ENCODE measurements around the gene SLC39A3. TPM values are rescaled to one million over a fixed set of nuclear protein-coding genes. Genes with fewer than 3 reads are reported as not detected.

SLC39A3 gene
- total RNA-seq, 4 donors from 2014 or later: 29.8 to 42.5 (median 36.2) TPM

GRCh38 chr19:2774083-2774679 lies 34.4 kb upstream of the SLC39A3 start:
- TF ChIP-seq POLR2A (IDR thresholded peaks at IDR 0.05) (no peak), CTCF (IDR thresholded peaks at IDR 0.05) (no peak), EP300 (IDR thresholded peaks at IDR 0.05) (no peak)
- no peaks in the 10 kb centered on the region for H3K27me3 ChIP-seq
- WGBS, 2 donors: 87 to 90% methylated on average over 31 to 32 of the region's 32 CpGs
- no peak for DNase-seq (ENCODE audit: low spot score in 2 of 2)
- H3K27ac ChIP-seq: peak overlapping the region in 3 of 4 donors; percentile 75 to 92 (median 89)
- H3K9me3 ChIP-seq: no peaks in the 10 kb centered on the region
- H3K36me3 ChIP-seq: peaks cover 0 to 26% (median 0%) of the 10 kb centered on the region in 3 donors
- H3K4me1 ChIP-seq: peaks cover 0 to 82% (median 22%) of the 10 kb centered on the region in 4 donors
- H3K4me3 ChIP-seq: no peak overlapping the region

- no peak for DNase-seq (ENCODE audit: low spot score in 2 of 2)
- Histone ChIP-seq H3K36me3 (peaks cover 0 to 31% (median under 1%) of the 10 kb centered on the region in 3 donors), H3K27me3 (no peaks in the 10 kb centered on the region), H3K27ac (peak overlapping the region in 1 of 4 donors; percentile 2), H3K9me3 (no peaks in the 10 kb centered on the region), H3K4me3 (no peak overlapping the region), H3K4me1 (peaks cover 0 to 69% (median 17%) of the 10 kb centered on the region in 4 donors)
- TF ChIP-seq POLR2A (IDR thresholded peaks at IDR 0.05) (no peak), EP300 (IDR thresholded peaks at IDR 0.05) (no peak), CTCF (IDR thresholded peaks at IDR 0.05) (no peak)
- 82 to 83% methylated on average over 25 to 29 of the region's 29 CpGs for WGBS, 2 donors
These were observed 32.2 kb upstream of the SLC39A3 start for GRCh38 chr19:2771786-2772674.

- Histone ChIP-seq H3K9me3 (no peaks in the 10 kb centered on the region), H3K27ac (peak overlapping the region in 2 of 4 donors; percentile 28 to 55), H3K4me1 (peaks cover 0 to 52% (median 11%) of the 10 kb centered on the region in 4 donors), H3K27me3 (no peaks in the 10 kb centered on the region), H3K36me3 (peaks cover 4 to 48% (median 5%) of the 10 kb centered on the region in 3 donors), H3K4me3 (no peak overlapping the region)
- DNase-seq (ENCODE audit: low spot score in 2 of 2): no peak
- TF ChIP-seq EP300 (IDR thresholded peaks at IDR 0.05) (no peak), POLR2A (IDR thresholded peaks at IDR 0.05) (no peak), CTCF (IDR thresholded peaks at IDR 0.05) (no peak)
- WGBS, 2 donors: 79 to 82% methylated on average over 31 to 35 of the region's 40 CpGs
These were observed 30.5 kb upstream of the SLC39A3 start for GRCh38 chr19:2770055-2771013.

GRCh38 chr19:2769218-2769617 lies 29.4 kb upstream of the SLC39A3 start:
- H3K4me3 ChIP-seq: no peak overlapping the region
- H3K4me1 ChIP-seq: peaks cover 0 to 41% (median 1%) of the 10 kb centered on the region in 4 donors
- no peak overlapping the region for H3K27ac ChIP-seq
- WGBS, 2 donors: 81 to 93% methylated on average over 7 to 8 of the region's 8 CpGs
- TF ChIP-seq EP300 (IDR thresholded peaks at IDR 0.05) (no peak), CTCF (IDR thresholded peaks at IDR 0.05) (no peak), POLR2A (IDR thresholded peaks at IDR 0.05) (no peak)
- H3K9me3 ChIP-seq: no peaks in the 10 kb centered on the region
- no peak for DNase-seq (ENCODE audit: low spot score in 2 of 2)
- no peaks in the 10 kb centered on the region for H3K27me3 ChIP-seq
- peaks cover 4 to 60% (median 10%) of the 10 kb centered on the region in 3 donors for H3K36me3 ChIP-seq
